GM23338 (cell line): ENCODE data around the gene POU2F3. TPM values are rescaled to one million over a fixed set of nuclear protein-coding genes. Genes with fewer than 3 reads are reported as not detected.

Experiments
- ATAC-seq: fragments of 200-7000 bp; cut with Tn5 transposase; 3 replicates; pipeline ENCODE4 v1.9.1; 2020
- DNase-seq: peaks from one replicate; pipeline ENCODE4 v3.0.0-alpha.2; 2015; ENCODE audit warnings: low spot score
- H2AFZ ChIP-seq: fragments of 200-600 bp; sonication (generic); 2 replicates; pipeline ENCODE4 v1.8.0; 2016; ENCODE audit warnings: antibody characterized with exemption, mild to moderate bottlenecking, moderate library complexity
- H3F3A ChIP-seq: fragments of 200-600 bp; sonication (generic); replicated peaks from 2 replicates; pipeline ENCODE4 v1.8.0; 2017; ENCODE audit warnings: antibody characterized with exemption, mixed run types, low read depth
- H3K27ac ChIP-seq: fragments of 200-600 bp; sonication (generic); 2 replicates; pipeline ENCODE4 v1.6.1; 2016; ENCODE audit warnings: low read depth
- H3K27me3 ChIP-seq: fragments of 200-600 bp; sonication (generic); 2 replicates; pipeline ENCODE4 v1.8.0; 2016; ENCODE audit warnings: mild to moderate bottlenecking, mixed run types, moderate library complexity; ENCODE audit not compliant: insufficient read depth
- H3K36me3 ChIP-seq: fragments of 200-600 bp; sonication (generic); 2 replicates; pipeline ENCODE4 v1.8.0; 2016; ENCODE audit warnings: mild to moderate bottlenecking; ENCODE audit not compliant: insufficient read depth
- H3K4me1 ChIP-seq: fragments of 200-600 bp; sonication (generic); 2 replicates; pipeline ENCODE4 v1.8.0; 2016; ENCODE audit warnings: mild to moderate bottlenecking, moderate library complexity; ENCODE audit not compliant: insufficient read depth
- H3K4me2 ChIP-seq: fragments of 200-600 bp; sonication (generic); 2 replicates; pipeline ENCODE4 v1.7.1; 2017; ENCODE audit warnings: mixed run types
- H3K4me3 ChIP-seq: fragments of 200-600 bp; sonication (generic); 2 replicates; pipeline ENCODE4 v1.6.1; 2016; ENCODE audit warnings: mixed run types
- H3K79me2 ChIP-seq: fragments of 200-600 bp; sonication (generic); replicated peaks from 2 replicates; pipeline ENCODE4 v1.8.0; 2017; ENCODE audit warnings: mild to moderate bottlenecking; ENCODE audit not compliant: insufficient read depth
- H3K9me2 ChIP-seq: fragments of 200-600 bp; sonication (generic); 2 replicates; pipeline ENCODE4 v1.8.0; 2017; ENCODE audit not compliant: insufficient read depth
- H4K20me1 ChIP-seq: fragments of 200-600 bp; sonication (generic); replicated peaks from 2 replicates; pipeline ENCODE4 v1.8.0; 2017; ENCODE audit warnings: mild to moderate bottlenecking; ENCODE audit not compliant: insufficient read depth
- H3K27ac Mint-ChIP-seq: 2 replicates; pipeline ENCODE4 v1.8.0; 2020; ENCODE audit warnings: inconsistent platforms, mild to moderate bottlenecking, moderate library complexity, mixed read lengths
- H3K27me3 Mint-ChIP-seq: 3 replicates; pipeline ENCODE4 v1.8.0; 2022; ENCODE audit warnings: low read depth, mild to moderate bottlenecking, moderate library complexity, mixed read lengths, inconsistent platforms; ENCODE audit not compliant: insufficient read depth, poor library complexity
- H3K36me3 Mint-ChIP-seq: 3 replicates; pipeline ENCODE4 v1.8.0; 2021; ENCODE audit warnings: low read depth, mild to moderate bottlenecking, inconsistent platforms, moderate library complexity, mixed read lengths
- H3K4me1 Mint-ChIP-seq: 3 replicates; pipeline ENCODE4 v1.8.0; 2020; ENCODE audit warnings: mild to moderate bottlenecking, inconsistent platforms, mixed read lengths
- H3K4me3 Mint-ChIP-seq: 3 replicates; pipeline ENCODE4 v1.8.0; 2021; ENCODE audit warnings: moderate library complexity, mild to moderate bottlenecking, inconsistent platforms, mixed read lengths
- H3K9me3 Mint-ChIP-seq: 3 replicates; pipeline ENCODE4 v1.8.0; 2020; ENCODE audit warnings: moderate library complexity, mild to moderate bottlenecking, inconsistent platforms, mixed read lengths
- CREB1 ChIP-seq: fragments of 250-450 bp; sonication (Bioruptor Pico); IDR thresholded peaks from 2 replicates; pipeline ENCODE4 v1.5.0; 2020; ENCODE audit warnings: low read depth, mild to moderate bottlenecking, moderate library complexity
- CTCF ChIP-seq, 2 experiments: fragments of 200-600 bp in 1 of 2; sonication (generic) in 1 of 2; conservative IDR thresholded peaks; 2 replicates each; pipeline versions ENCODE4 v1.5.1 to v1.6.1; 2016 to 2017; ENCODE audit warnings: antibody characterized with exemption in 2 of 2, low read depth in 2 of 2, mild to moderate bottlenecking in 2 of 2, moderate library complexity in 1 of 2
- ETS1 ChIP-seq: IDR thresholded peaks from 2 replicates; pipeline ENCODE4 v1.6.1; 2016; ENCODE audit warnings: antibody characterized with exemption
- EZH2 ChIP-seq: fragments of 200-600 bp; sonication (generic); IDR thresholded peaks from one replicate; pipeline ENCODE4 v1.8.0; 2017; ENCODE audit warnings: antibody characterized with exemption, mild to moderate bottlenecking, low read depth; ENCODE audit not compliant: unreplicated experiment
- EZH2phosphoT487 ChIP-seq: fragments of 200-600 bp; sonication (generic); IDR thresholded peaks from one replicate; pipeline ENCODE4 v1.8.1; 2018; ENCODE audit warnings: antibody characterized with exemption; ENCODE audit not compliant: unreplicated experiment
- JUNB ChIP-seq: IDR thresholded peaks from one replicate; pipeline ENCODE4 v1.6.1; 2016; ENCODE audit warnings: antibody characterized with exemption; ENCODE audit not compliant: unreplicated experiment
- NANOG ChIP-seq: IDR thresholded peaks from 2 replicates; pipeline ENCODE4 v1.6.1; 2016; ENCODE audit warnings: antibody characterized with exemption, borderline replicate concordance
- POLR2AphosphoS5 ChIP-seq: IDR thresholded peaks from 2 replicates; pipeline ENCODE4 v1.6.1; 2016; ENCODE audit warnings: antibody characterized with exemption, low read depth
- REST ChIP-seq: IDR thresholded peaks from one replicate; pipeline ENCODE4 v1.6.1; 2018; ENCODE audit warnings: antibody characterized with exemption; ENCODE audit not compliant: unreplicated experiment
- STAT1 ChIP-seq: IDR thresholded peaks from one replicate; pipeline ENCODE4 v1.6.1; 2016; ENCODE audit warnings: antibody characterized with exemption; ENCODE audit not compliant: unreplicated experiment
- ZNF114 ChIP-seq: fragments of 250-450 bp; sonication (Bioruptor Pico); IDR thresholded peaks from 2 replicates; pipeline ENCODE4 v1.5.0; 2020; ENCODE audit warnings: mild to moderate bottlenecking, moderate library complexity
- ZNF331 ChIP-seq: fragments of 250-450 bp; sonication (Bioruptor Pico); IDR thresholded peaks from 2 replicates; pipeline ENCODE4 v1.5.0; 2020; ENCODE audit warnings: low read depth, mild to moderate bottlenecking, moderate library complexity
- ZNF462 ChIP-seq: fragments of 250-450 bp; sonication (Bioruptor Pico); IDR thresholded peaks from 2 replicates; pipeline ENCODE4 v1.5.0; 2020; ENCODE audit warnings: mild to moderate bottlenecking, moderate library complexity
- polyA plus RNA-seq: library from polyadenylated mRNA; unstranded; fragments of >200 nt; fragmentation: Nextera tagmentation; extraction: Ambion mirVana; gene quantifications from 2 replicates; pipeline ENCODE4 v1.2.1, GENCODE V29; 2016
- total RNA-seq: library from RNA; depleted of rRNA; stranded (reverse); fragments of >200 nt; shearing (Covaris generic); gene quantifications from 2 replicates; pipeline ENCODE4 v1.2.3, GENCODE V29; 2014

POU2F3 gene
- total and polyA plus RNA-seq, 2 experiments from 2014 or later: 0.45 to 0.79 TPM

GRCh38 chr11:120279502-120279901 lies 39.6 kb downstream of the POU2F3 start:
- peaks cover 10% of the 10 kb centered on the region for H3K27me3 Mint-ChIP-seq
- H2AFZ ChIP-seq: no peak overlapping the region
- no peaks in the 10 kb centered on the region for H3F3A ChIP-seq
- no peaks in the 10 kb centered on the region for H3K27me3 ChIP-seq
- no peak overlapping the region for H3K27ac ChIP-seq
- no peaks in the 10 kb centered on the region for H4K20me1 ChIP-seq
- H3K36me3 ChIP-seq: no peaks in the 10 kb centered on the region
- H3K4me1 Mint-ChIP-seq: peaks cover 8% of the 10 kb centered on the region
- H3K9me3 Mint-ChIP-seq: no peaks in the 10 kb centered on the region; the same call in 2 of the 3 replicates
- no peaks in the 10 kb centered on the region for H3K9me2 ChIP-seq
- no peak overlapping the region for H3K27ac Mint-ChIP-seq
- TF ChIP-seq NANOG (no peak), ETS1 (no peak), ZNF462 (no peak), EZH2 (no peak), CTCF (conservative IDR thresholded peaks at IDR 0.05; ENCODE audit: low read depth in 2 of 2) (no peak), EZH2phosphoT487 (no peak), CREB1 (no peak), JUNB (no peak), REST (no peak), ZNF114 (CRISPR knock-in tag) (no peak), ZNF331 (CRISPR knock-in tag) (no peak), STAT1 (no peak), POLR2AphosphoS5 (no peak)
- H3K4me3 Mint-ChIP-seq: no peak overlapping the region
- H3K4me2 ChIP-seq: no peak overlapping the region
- no peak for ATAC-seq
- H3K4me3 ChIP-seq: no peak overlapping the region
- H3K4me1 ChIP-seq: peaks cover 7% of the 10 kb centered on the region
- H3K36me3 Mint-ChIP-seq: no peaks in the 10 kb centered on the region
- no peak for DNase-seq
- no peaks in the 10 kb centered on the region for H3K79me2 ChIP-seq
